Activated CD8-positive, alpha-beta memory T cell treated with anti-CD3 and anti-CD28 coated beads, Interleukin-2, amount 50 U/mL, for 1 hour (primary cell): ENCODE data around the gene ZEB2.
"Not testable (repeated sequence)": the region's sequence is repeated elsewhere in the genome, so short reads cannot be mapped to it uniquely, and the experiment has no call there.

Experiments
- DNase-seq: peaks from one replicate; pipeline ENCODE4 v3.0.0-alpha.2; 2020; ENCODE audit errors: extremely low read depth

The ZEB2 gene

GRCh38 chr2:144383571-144384100 lies 136.3 kb downstream of the ZEB2 start:
- no peak for DNase-seq

GRCh38 chr2:144382849-144383248 lies 137.1 kb downstream of the ZEB2 start:
- DNase-seq, result peak; percentile 16

- DNase-seq, result no peak
Measured at GRCh38 chr2:144381716-144382115, 138.2 kb downstream of the ZEB2 start.

- DNase-seq, result no peak
Measured at GRCh38 chr2:144379851-144380311, 140.0 kb downstream of the ZEB2 start.

GRCh38 chr2:144378551-144378950 lies 141.4 kb downstream of the ZEB2 start:
- DNase-seq, result no peak

- DNase-seq, result no peak
Measured at GRCh38 chr2:144377914-144378313, 142.0 kb downstream of the ZEB2 start.

GRCh38 chr2:144376926-144377325 lies 143.0 kb downstream of the ZEB2 start:
- DNase-seq, result no peak

GRCh38 chr2:144376460-144376859 lies 143.5 kb downstream of the ZEB2 start:
- DNase-seq, result no peak

- no peak for DNase-seq
Measured at GRCh38 chr2:144374163-144374661, 145.7 kb downstream of the ZEB2 start.

- DNase-seq, result no peak
Measured at GRCh38 chr2:144372410-144373080, 147.4 kb downstream of the ZEB2 start.

- DNase-seq, result no peak
Measured at GRCh38 chr2:144370937-144371584, 148.9 kb downstream of the ZEB2 start.

GRCh38 chr2:144369416-144369815 lies 150.5 kb downstream of the ZEB2 start:
- DNase-seq, result no peak

GRCh38 chr2:144366825-144367429 lies 153.0 kb downstream of the ZEB2 start:
- no peak for DNase-seq

GRCh38 chr2:144364944-144365738 lies 154.8 kb downstream of the ZEB2 start:
- no peak for DNase-seq

GRCh38 chr2:144364247-144364646 lies 155.7 kb downstream of the ZEB2 start:
- DNase-seq, result not testable (repeated sequence)

- no peak for DNase-seq
Measured at GRCh38 chr2:144362401-144362800, 157.5 kb downstream of the ZEB2 start.

- no peak for DNase-seq
Measured at GRCh38 chr2:144361742-144362141, 158.2 kb downstream of the ZEB2 start.

- DNase-seq, result no peak
Measured at GRCh38 chr2:144359684-144360083, 160.2 kb downstream of the ZEB2 start.

GRCh38 chr2:144358979-144359541 lies 160.9 kb downstream of the ZEB2 start:
- DNase-seq, result no peak

- no peak for DNase-seq
Measured at GRCh38 chr2:144358374-144358964, 161.4 kb downstream of the ZEB2 start.
